SK-N-SH (cell line): ENCODE data around the gene STK39. TPM values are rescaled to one million over a fixed set of nuclear protein-coding genes. Genes with fewer than 3 reads are reported as not detected.

Experiments
- CTCF ChIA-PET: fragments of 300-600, 350-600 bp; formaldehyde crosslinking; extraction: SDS; loops from one replicate; lab custom pipeline; 2021; lab: Yijun Ruan, JAX
- POLR2A ChIA-PET: fragments of 350-600 bp; sonication (Branson Sonifier 250); formaldehyde crosslinking; extraction: SDS; loops from one replicate; lab custom pipeline; 2020; ENCODE audit warnings: antibody characterized with exemption, inconsistent platforms; lab: Yijun Ruan, JAX
- DNase-seq: peaks from one replicate; pipeline ENCODE4 v3.0.0; 2012
- H2AFZ ChIP-seq: fragments of 200-600 bp; sonication (generic); 2 replicates; pipeline ENCODE4 v1.8.1; 2016; ENCODE audit warnings: antibody characterized with exemption, mild to moderate bottlenecking, low read depth
- H3F3A ChIP-seq: fragments of 200-600 bp; sonication (generic); replicated peaks from 2 replicates; pipeline ENCODE3; 2016; ENCODE audit warnings: antibody characterized with exemption, mild to moderate bottlenecking; ENCODE audit not compliant: insufficient read depth
- H3K27ac ChIP-seq, 2 experiments: fragments of 200-500 bp in 1 of 2; fragments of 200-600 bp in 1 of 2; sonication (Bioruptor generic) in 1 of 2; sonication (generic), shearing (Covaris generic) in 1 of 2; 2 replicates each; pipeline versions ENCODE4 v1.5.1 to v1.6.1; 2014 to 2016; ENCODE audit warnings: low read depth in 2 of 2, inconsistent platforms in 1 of 2, low read length in 1 of 2, mild to moderate bottlenecking in 1 of 2, mixed read lengths in 1 of 2
- H3K27me3 ChIP-seq: fragments of 200-600 bp; sonication (generic), shearing (Covaris generic); 2 replicates; pipeline ENCODE4 v1.6.1; 2016; ENCODE audit warnings: mixed run types; ENCODE audit not compliant: insufficient read depth
- H3K36me3 ChIP-seq, 2 experiments: fragments of 200-500 bp in 1 of 2; fragments of 200-600 bp in 1 of 2; sonication (Bioruptor generic) in 1 of 2; sonication (generic) in 1 of 2; replicated peaks in 1 of 2; 2 replicates each; pipeline versions ENCODE3 to v1.5.1; 2014 to 2016; ENCODE audit warnings: low read length in 1 of 2, mild to moderate bottlenecking in 1 of 2; ENCODE audit not compliant: insufficient read depth in 2 of 2, control insufficient read depth in 1 of 2
- H3K4me1 ChIP-seq, 2 experiments: fragments of 200-500 bp in 1 of 2; fragments of 200-600 bp in 1 of 2; sonication (Bioruptor generic) in 1 of 2; sonication (generic), shearing (Covaris generic) in 1 of 2; 2 replicates each; pipeline versions ENCODE4 v1.5.1 to v1.6.1; 2014 to 2016; ENCODE audit warnings: low read depth in 1 of 2, low read length in 1 of 2, mixed run types in 1 of 2; ENCODE audit not compliant: insufficient read depth in 2 of 2, control insufficient read depth in 1 of 2
- H3K4me2 ChIP-seq: fragments of 200-600 bp; sonication (generic), shearing (Covaris generic); 2 replicates; pipeline ENCODE4 v1.6.1; 2017; ENCODE audit warnings: mixed run types
- H3K4me3 ChIP-seq, 2 experiments: fragments of 200-500 bp in 1 of 2; fragments of 200-600 bp in 1 of 2; sonication (Bioruptor generic) in 1 of 2; sonication (generic), shearing (Covaris generic) in 1 of 2; 2 replicates each; pipeline versions ENCODE4 v1.5.1 to v1.8.1; 2014 to 2016; ENCODE audit warnings: low read depth in 2 of 2, inconsistent platforms in 1 of 2, low read length in 1 of 2, mild to moderate bottlenecking in 1 of 2, mixed read lengths in 1 of 2, moderate library complexity in 1 of 2
- H3K79me2 ChIP-seq: fragments of 200-600 bp; sonication (generic); 2 replicates; pipeline ENCODE4 v1.8.1; 2017; ENCODE audit warnings: mild to moderate bottlenecking; ENCODE audit not compliant: insufficient read depth
- H3K9ac ChIP-seq: fragments of 200-600 bp; sonication (generic); 2 replicates; pipeline ENCODE4 v1.6.1; 2017; ENCODE audit warnings: mixed run types
- H3K9me2 ChIP-seq: fragments of 200-600 bp; sonication (generic); 2 replicates; pipeline ENCODE4 v1.6.1; 2017; ENCODE audit warnings: mixed run types
- H3K9me3 ChIP-seq: fragments of 200-600 bp; sonication (generic); 2 replicates; pipeline ENCODE4 v1.6.1; 2017; ENCODE audit warnings: mixed run types, mild to moderate bottlenecking, moderate library complexity
- H4K20me1 ChIP-seq: fragments of 200-600 bp; sonication (generic); 2 replicates; pipeline ENCODE4 v1.6.1; 2017; ENCODE audit warnings: mild to moderate bottlenecking, mixed run types; ENCODE audit not compliant: insufficient read depth
- EZH2phosphoT487 ChIP-seq: fragments of 200-600 bp; sonication (generic); IDR thresholded peaks from 2 replicates; pipeline ENCODE4 v1.6.1; 2017; ENCODE audit warnings: low read depth, mixed run types, mild to moderate bottlenecking, antibody characterized with exemption, moderate library complexity, borderline replicate concordance
- FOXM1 ChIP-seq: IDR thresholded peaks from 2 replicates; pipeline ENCODE4 v1.4.0; 2012; ENCODE audit warnings: low read depth, mild to moderate bottlenecking
- NFIC ChIP-seq: IDR thresholded peaks from 2 replicates; pipeline ENCODE4 v1.4.0; 2012; ENCODE audit warnings: borderline replicate concordance
- POLR2AphosphoS5 ChIP-seq: IDR thresholded peaks from 2 replicates; pipeline ENCODE4 v1.6.1; 2012; ENCODE audit warnings: low read depth, low read length
- RAD21 ChIP-seq: IDR thresholded peaks from 2 replicates; pipeline ENCODE4 v1.6.1; 2012; ENCODE audit warnings: mild to moderate bottlenecking, low read length
- RFX5 ChIP-seq: IDR thresholded peaks from 2 replicates; pipeline ENCODE4 v1.6.1; 2012; ENCODE audit warnings: mild to moderate bottlenecking, improper control_type of control experiment, low read length
- TAF1 ChIP-seq: IDR thresholded peaks from 2 replicates; pipeline ENCODE4 v1.6.1; 2012; ENCODE audit warnings: low read depth, mild to moderate bottlenecking, low read length, moderate library complexity, borderline replicate concordance
- TCF12 ChIP-seq: IDR thresholded peaks from 2 replicates; pipeline ENCODE4 v1.4.0; 2012
- WGBS: methylation state at CpG from one replicate; pipeline ENCODE4 v1.1.6; 2017; ENCODE audit warnings: low lambda C conversion rate; 5-methylcytosine and 5-hydroxymethylcytosine counted together
- polyA plus RNA-seq, 3 experiments: library from polyadenylated mRNA; depleted of rRNA; stranded (reverse); fragments of >200 nt; gene quantifications; 2 replicates each; pipeline ENCODE4 v1.2.3, GENCODE V29; 2012
- TF ChIP-seq, protein P1 (sequence below): IDR thresholded peaks from 2 replicates; pipeline ENCODE4 v1.4.0; 2012; ENCODE audit warnings: low read depth, borderline replicate concordance
- TF ChIP-seq, protein P2 (sequence below): fragments of 150-350 bp; IDR thresholded peaks from 2 replicates; pipeline ENCODE4 v1.6.1; 2016; ENCODE audit warnings: mild to moderate bottlenecking, low read depth, low read length

The STK39 gene
- polyA plus RNA-seq, 1 of the 3 experiments (the other 2 are of a cell fraction), result 9.6 TPM

- WGBS, result 86% methylated on average over 7 of the region's 7 CpGs
- Histone ChIP-seq H3K9me3 (no peaks in the 10 kb centered on the region), H3K4me3 (no peak overlapping the region), H3K36me3 (peaks cover 4 to 14% of the 10 kb centered on the region in 2 experiments), H3K4me2 (no peak overlapping the region), H3K27ac (no peak overlapping the region), H3K79me2 (peaks cover 91% of the 10 kb centered on the region), H4K20me1 (peaks cover 14% of the 10 kb centered on the region), H3K4me1 (peaks cover 5 to 21% of the 10 kb centered on the region in 2 experiments; a peak in 2 of 4 replicates), H3F3A (peaks cover 16% of the 10 kb centered on the region), H3K27me3 (no peaks in the 10 kb centered on the region), H3K9me2 (no peaks in the 10 kb centered on the region), H3K9ac (no peak overlapping the region), H2AFZ (no peak overlapping the region)
- POLR2A ChIA-PET, result no interaction called here
- DNase-seq, result no peak
- TF ChIP-seq NFIC (no peak), RAD21 (no peak), RFX5 (no peak), POLR2AphosphoS5 (no peak), TCF12 (no peak), TAF1 (no peak), FOXM1 (no peak)
- TF ChIP-seq, protein P1, sequence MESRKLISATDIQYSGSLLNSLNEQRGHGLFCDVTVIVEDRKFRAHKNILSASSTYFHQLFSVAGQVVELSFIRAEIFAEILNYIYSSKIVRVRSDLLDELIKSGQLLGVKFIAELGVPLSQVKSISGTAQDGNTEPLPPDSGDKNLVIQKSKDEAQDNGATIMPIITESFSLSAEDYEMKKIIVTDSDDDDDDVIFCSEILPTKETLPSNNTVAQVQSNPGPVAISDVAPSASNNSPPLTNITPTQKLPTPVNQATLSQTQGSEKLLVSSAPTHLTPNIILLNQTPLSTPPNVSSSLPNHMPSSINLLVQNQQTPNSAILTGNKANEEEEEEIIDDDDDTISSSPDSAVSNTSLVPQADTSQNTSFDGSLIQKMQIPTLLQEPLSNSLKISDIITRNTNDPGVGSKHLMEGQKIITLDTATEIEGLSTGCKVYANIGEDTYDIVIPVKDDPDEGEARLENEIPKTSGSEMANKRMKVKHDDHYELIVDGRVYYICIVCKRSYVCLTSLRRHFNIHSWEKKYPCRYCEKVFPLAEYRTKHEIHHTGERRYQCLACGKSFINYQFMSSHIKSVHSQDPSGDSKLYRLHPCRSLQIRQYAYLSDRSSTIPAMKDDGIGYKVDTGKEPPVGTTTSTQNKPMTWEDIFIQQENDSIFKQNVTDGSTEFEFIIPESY, result no peak
- TF ChIP-seq, protein P2, sequence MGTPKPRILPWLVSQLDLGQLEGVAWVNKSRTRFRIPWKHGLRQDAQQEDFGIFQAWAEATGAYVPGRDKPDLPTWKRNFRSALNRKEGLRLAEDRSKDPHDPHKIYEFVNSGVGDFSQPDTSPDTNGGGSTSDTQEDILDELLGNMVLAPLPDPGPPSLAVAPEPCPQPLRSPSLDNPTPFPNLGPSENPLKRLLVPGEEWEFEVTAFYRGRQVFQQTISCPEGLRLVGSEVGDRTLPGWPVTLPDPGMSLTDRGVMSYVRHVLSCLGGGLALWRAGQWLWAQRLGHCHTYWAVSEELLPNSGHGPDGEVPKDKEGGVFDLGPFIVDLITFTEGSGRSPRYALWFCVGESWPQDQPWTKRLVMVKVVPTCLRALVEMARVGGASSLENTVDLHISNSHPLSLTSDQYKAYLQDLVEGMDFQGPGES, result no peak
- CTCF ChIA-PET, result interaction anchor here (0.7 to 1.6 kb wide), 2 partner anchors 113 to 115 kb away, joined by 3 read pairs; no protein-coding TSS in a partner anchor
These were observed 15.7 kb downstream of the STK39 start for GRCh38 chr2:168231609-168232241.

- POLR2A ChIA-PET, result no interaction called here
- 97% methylated on average over 5 of the region's 5 CpGs for WGBS
- Histone ChIP-seq H3K9ac (no peak overlapping the region), H3K27ac (no peak overlapping the region), H3K9me3 (no peaks in the 10 kb centered on the region), H3F3A (peaks cover 16% of the 10 kb centered on the region), H3K79me2 (peaks cover 92% of the 10 kb centered on the region), H3K4me3 (no peak overlapping the region), H3K4me2 (no peak overlapping the region), H4K20me1 (peaks cover 14% of the 10 kb centered on the region), H2AFZ (no peak overlapping the region), H3K9me2 (no peaks in the 10 kb centered on the region), H3K27me3 (no peaks in the 10 kb centered on the region), H3K4me1 (peaks cover 5 to 21% of the 10 kb centered on the region in 2 experiments; a peak in 2 of 4 replicates), H3K36me3 (peaks cover 4 to 14% of the 10 kb centered on the region in 2 experiments)
- CTCF ChIA-PET, result no interaction called here
- no peak for TF ChIP-seq EZH2phosphoT487
- no peak for TF ChIP-seq FOXM1
- TF ChIP-seq, protein P2, result no peak
- DNase-seq, result no peak
These were observed 17.0 kb downstream of the STK39 start for GRCh38 chr2:168230389-168230788.
